Measurements from ENCODE around the gene DCAF17.
"Not testable (repeated sequence)": the region's sequence is repeated elsewhere in the genome, so short reads cannot be mapped to it uniquely, and the experiment has no call there.

Gene DCAF17

DNA sequence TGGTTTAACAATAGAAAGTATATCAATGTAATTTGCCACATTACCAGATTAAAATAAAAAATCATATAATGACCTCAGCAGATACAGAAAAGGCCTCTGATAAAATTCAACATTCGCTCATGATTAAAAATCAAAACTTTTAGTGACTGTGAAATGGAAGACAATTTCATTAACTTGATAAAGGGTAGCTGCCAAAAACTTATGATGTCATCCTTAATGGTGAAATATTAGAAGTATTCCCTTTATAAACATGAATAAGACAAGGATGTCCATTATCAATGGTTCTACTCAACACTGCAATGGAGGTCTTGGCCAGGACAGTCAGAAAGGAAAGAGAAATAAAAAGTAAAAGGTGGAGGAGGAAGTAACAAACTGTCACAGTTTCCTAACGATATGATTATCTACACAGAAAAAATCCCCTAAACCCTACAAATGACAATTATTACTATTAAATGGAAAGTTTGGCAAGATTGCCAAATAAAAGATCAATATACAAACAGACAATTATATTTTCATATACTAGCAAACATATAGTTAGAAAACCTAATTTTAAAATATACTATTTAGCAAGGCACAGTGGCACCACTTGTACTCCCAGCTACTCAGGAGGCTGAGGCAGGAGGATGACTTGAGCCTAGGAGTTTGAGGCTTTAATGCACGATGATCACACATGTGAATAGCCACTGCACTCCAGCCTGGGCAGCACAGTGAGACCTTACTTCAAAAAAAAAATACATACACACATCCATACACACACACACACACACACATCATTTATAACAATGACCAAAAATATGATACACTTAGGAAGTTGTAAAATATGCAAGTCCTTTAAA lies 13.1 kb upstream of the DCAF17 start:
- Histone ChIP-seq H2AFZ (ENCODE audit: low read depth) (no peak overlapping the region), H3K4me2 (no peak overlapping the region), H3K4me3 (IDR thresholded peaks at IDR 0.05; ENCODE audit: insufficient read depth, low read depth, low read length) (no peak overlapping the region), H3K79me2 (ENCODE audit: insufficient read depth, low read depth) (peaks cover 2% of the 10 kb centered on the region; the same call in 1 of the 2 replicates), H3K36me3 (ENCODE audit: insufficient read depth) (no peaks in the 10 kb centered on the region), H4K20me1 (ENCODE audit: insufficient read depth) (no peaks in the 10 kb centered on the region), H3K4me1 (ENCODE audit: low read depth, poor library complexity, severe bottlenecking) (no peaks in the 10 kb centered on the region), H3K27me3 (ENCODE audit: insufficient read depth, low read depth) (no peaks in the 10 kb centered on the region), H3K9ac (no peak overlapping the region), H3K27ac (no peak overlapping the region)
- TF ChIP-seq, protein P1, sequence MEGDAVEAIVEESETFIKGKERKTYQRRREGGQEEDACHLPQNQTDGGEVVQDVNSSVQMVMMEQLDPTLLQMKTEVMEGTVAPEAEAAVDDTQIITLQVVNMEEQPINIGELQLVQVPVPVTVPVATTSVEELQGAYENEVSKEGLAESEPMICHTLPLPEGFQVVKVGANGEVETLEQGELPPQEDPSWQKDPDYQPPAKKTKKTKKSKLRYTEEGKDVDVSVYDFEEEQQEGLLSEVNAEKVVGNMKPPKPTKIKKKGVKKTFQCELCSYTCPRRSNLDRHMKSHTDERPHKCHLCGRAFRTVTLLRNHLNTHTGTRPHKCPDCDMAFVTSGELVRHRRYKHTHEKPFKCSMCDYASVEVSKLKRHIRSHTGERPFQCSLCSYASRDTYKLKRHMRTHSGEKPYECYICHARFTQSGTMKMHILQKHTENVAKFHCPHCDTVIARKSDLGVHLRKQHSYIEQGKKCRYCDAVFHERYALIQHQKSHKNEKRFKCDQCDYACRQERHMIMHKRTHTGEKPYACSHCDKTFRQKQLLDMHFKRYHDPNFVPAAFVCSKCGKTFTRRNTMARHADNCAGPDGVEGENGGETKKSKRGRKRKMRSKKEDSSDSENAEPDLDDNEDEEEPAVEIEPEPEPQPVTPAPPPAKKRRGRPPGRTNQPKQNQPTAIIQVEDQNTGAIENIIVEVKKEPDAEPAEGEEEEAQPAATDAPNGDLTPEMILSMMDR (conservative IDR thresholded peaks at IDR 0.05; ENCODE audit: low read depth, low read length): no peak

DNA sequence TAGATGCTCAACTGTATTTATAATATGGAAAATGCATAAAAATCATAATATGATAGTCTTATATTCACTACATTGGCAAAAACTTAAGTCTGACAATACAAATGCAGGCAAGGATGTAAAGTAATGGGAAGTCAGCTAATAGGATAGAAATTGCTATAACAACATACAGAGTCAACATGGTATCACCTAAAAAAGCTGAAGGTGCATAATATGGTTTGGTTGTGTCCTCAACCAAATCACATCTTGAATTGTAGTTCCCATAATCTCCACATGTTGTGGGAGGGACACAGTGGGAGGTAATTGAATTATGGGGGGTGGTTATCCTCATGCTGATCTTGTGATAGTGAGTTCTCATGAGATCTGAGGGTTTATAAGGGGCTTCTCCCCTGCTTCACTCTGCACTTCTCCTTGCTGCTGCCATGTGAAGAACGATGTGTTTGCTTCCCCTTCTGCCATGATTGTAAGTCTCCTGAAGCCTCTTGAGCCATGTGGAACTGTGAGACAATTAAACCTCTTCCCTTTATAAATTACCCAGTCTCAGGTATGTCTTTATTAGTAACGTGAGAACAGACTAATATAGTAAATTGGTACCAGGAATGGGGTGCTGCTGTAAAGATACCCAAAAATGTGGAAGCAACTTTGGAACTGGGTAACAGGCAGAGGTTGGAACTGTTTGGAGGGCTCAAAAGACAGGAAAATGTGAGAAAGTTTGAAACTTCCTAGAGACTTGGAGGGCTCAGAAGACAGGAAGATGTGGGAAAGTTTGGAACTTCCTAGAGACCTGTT lies 11.1 kb upstream of the DCAF17 start:
- H3K79me2 ChIP-seq (ENCODE audit: insufficient read depth, low read depth); H3K27me3 ChIP-seq (ENCODE audit: insufficient read depth, low read depth); H3K4me2 ChIP-seq; H4K20me1 ChIP-seq (ENCODE audit: insufficient read depth); H3K27ac ChIP-seq; H3K9ac ChIP-seq; H2AFZ ChIP-seq (ENCODE audit: low read depth); H3K4me1 ChIP-seq (ENCODE audit: low read depth, poor library complexity, severe bottlenecking); H3K4me3 ChIP-seq (IDR thresholded peaks at IDR 0.05; ENCODE audit: insufficient read depth, low read depth, low read length); H3K36me3 ChIP-seq (ENCODE audit: insufficient read depth): not testable (repeated sequence)

DNA sequence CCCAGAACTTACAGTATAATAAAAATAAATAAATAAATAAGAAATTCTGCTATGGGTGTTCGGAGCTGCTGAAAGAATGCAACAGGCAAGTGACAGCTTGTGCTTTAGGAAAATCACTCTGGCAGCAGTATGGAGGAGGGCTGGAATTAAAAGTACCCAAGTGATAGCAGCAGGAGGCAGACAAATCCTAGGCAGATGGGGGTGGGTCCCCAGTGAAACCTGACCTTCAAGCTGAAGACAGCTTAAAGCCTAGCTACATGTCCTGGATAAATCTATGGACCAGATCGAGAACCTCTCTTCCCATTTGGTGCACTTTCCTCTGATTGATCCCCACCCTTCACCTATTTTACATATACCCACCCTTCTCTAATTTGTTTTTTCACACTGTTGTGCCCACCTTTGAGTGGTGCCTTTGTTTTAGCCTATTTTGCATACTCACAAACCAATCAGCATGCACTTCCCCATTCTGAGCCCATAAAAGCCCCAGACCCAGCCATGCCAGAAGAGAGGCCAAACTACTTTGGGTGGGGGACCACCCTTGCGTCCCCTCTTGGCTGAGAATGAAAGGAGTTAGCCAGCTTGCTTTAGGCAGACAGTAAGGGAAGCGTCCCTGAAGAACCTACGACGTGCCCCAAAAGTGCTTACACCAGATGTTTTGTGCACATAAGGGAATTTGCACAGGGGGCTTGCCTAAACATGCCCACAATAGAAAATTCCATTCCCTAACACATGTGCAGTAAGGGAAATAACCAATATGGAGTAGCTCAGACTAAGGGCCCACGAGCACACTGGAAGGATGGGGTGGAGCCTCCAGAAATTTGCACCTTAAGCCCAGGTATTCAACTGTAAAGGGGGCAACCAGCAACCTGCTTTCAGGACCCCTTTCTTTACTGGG lies 3.3 kb upstream of the DCAF17 start:
- Histone ChIP-seq H2AFZ (ENCODE audit: low read depth) (no peak overlapping the region), H3K79me2 (ENCODE audit: insufficient read depth, low read depth) (peaks cover 27% of the 10 kb centered on the region; the same call in 1 of the 2 replicates), H3K27me3 (ENCODE audit: insufficient read depth, low read depth) (no peaks in the 10 kb centered on the region), H3K9ac (no peak overlapping the region), H3K4me3 (IDR thresholded peaks at IDR 0.05; ENCODE audit: insufficient read depth, low read depth, low read length) (no peak overlapping the region), H3K27ac (no peak overlapping the region), H3K4me1 (ENCODE audit: low read depth, poor library complexity, severe bottlenecking) (peaks cover 16% of the 10 kb centered on the region), H4K20me1 (ENCODE audit: insufficient read depth) (no peaks in the 10 kb centered on the region), H3K4me2 (no peak overlapping the region), H3K36me3 (ENCODE audit: insufficient read depth) (no peaks in the 10 kb centered on the region)
- TF ChIP-seq, protein P1 (conservative IDR thresholded peaks at IDR 0.05; ENCODE audit: low read depth, low read length): no peak

DNA sequence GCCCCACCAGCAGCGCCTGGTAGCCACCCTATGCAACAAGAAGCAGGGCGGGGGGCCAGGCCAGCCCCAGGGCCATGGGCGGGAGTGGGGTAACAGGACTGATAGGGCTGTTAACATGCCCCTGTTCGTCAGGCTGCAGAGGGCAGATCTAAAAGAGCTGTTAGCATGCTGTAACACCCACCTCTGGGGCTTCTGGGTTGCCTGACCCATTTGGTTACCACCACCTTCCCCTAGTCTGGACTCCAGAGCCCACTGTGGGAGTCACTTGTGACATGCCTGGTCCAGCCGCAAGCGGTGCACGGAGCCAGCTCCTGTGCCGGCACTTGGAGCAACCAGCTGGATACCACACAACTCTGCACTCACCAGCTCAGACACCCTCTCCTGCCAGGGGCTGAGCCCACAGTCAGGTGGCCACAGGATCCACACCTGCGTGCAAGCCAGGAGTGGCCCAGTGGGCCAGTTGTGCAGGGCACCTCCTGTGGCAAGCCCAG lies 2.3 kb upstream of the DCAF17 start:
- Histone ChIP-seq H3K4me1 (ENCODE audit: low read depth, poor library complexity, severe bottlenecking) (peaks cover 21% of the 10 kb centered on the region), H3K27ac (no peak overlapping the region), H3K27me3 (ENCODE audit: insufficient read depth, low read depth) (no peaks in the 10 kb centered on the region), H3K9ac (no peak overlapping the region), H3K4me2 (peak overlapping the region; percentile 77; the same call in 1 of the 2 replicates), H2AFZ (ENCODE audit: low read depth) (no peak overlapping the region), H3K4me3 (IDR thresholded peaks at IDR 0.05; ENCODE audit: insufficient read depth, low read depth, low read length) (no peak overlapping the region), H3K36me3 (ENCODE audit: insufficient read depth) (no peaks in the 10 kb centered on the region), H3K79me2 (ENCODE audit: insufficient read depth, low read depth) (peaks cover 25% of the 10 kb centered on the region; the same call in 1 of the 2 replicates), H4K20me1 (ENCODE audit: insufficient read depth) (no peaks in the 10 kb centered on the region)
- TF ChIP-seq, protein P1 (conservative IDR thresholded peaks at IDR 0.05; ENCODE audit: low read depth, low read length): no peak
